WERI-Rb-1 (cell line): ENCODE results near the gene PROX2.

Experiments
- DNase-seq: peaks from one replicate; pipeline ENCODE4 v3.0.0-alpha.2; 2020
- H3K27ac ChIP-seq: fragments of 250-450 bp; sonication (Bioruptor Pico); 2 replicates; pipeline ENCODE4 v1.5.1; 2020; ENCODE audit warnings: mild to moderate bottlenecking, moderate library complexity
- H3K27me3 ChIP-seq: fragments of 250-450 bp; sonication (Bioruptor Pico); 2 replicates; pipeline ENCODE4 v1.5.1; 2021; ENCODE audit warnings: mild to moderate bottlenecking, low read depth, moderate library complexity; ENCODE audit not compliant: insufficient read depth, severe bottlenecking
- H3K36me3 ChIP-seq: fragments of 250-450 bp; sonication (Bioruptor Pico); 2 replicates; pipeline ENCODE4 v1.5.1; 2020; ENCODE audit warnings: mild to moderate bottlenecking, moderate library complexity
- H3K4me3 ChIP-seq: 2 replicates; pipeline ENCODE4 v1.5.1; 2011; ENCODE audit warnings: low read depth, mild to moderate bottlenecking, control low read depth, low read length
- H3K9me3 ChIP-seq: fragments of 250-450 bp; sonication (Bioruptor Pico); 2 replicates; pipeline ENCODE4 v1.5.1; 2021; ENCODE audit warnings: mild to moderate bottlenecking, moderate library complexity; ENCODE audit not compliant: severe bottlenecking
- CTCF ChIP-seq: IDR thresholded peaks from 2 replicates; pipeline ENCODE4 v1.5.1; 2011; ENCODE audit warnings: low read depth, mild to moderate bottlenecking, control low read depth, inconsistent platforms, low read length

The PROX2 gene

GRCh38 chr14:74866708-74867389 lies 9.1 kb downstream of the PROX2 start:
- TF ChIP-seq CTCF: no peak
- Histone ChIP-seq H3K9me3 (no peaks in the 10 kb centered on the region), H3K27me3 (no peaks in the 10 kb centered on the region), H3K27ac (no peak overlapping the region), H3K4me3 (no peak overlapping the region), H3K36me3 (no peaks in the 10 kb centered on the region)
- no peak for DNase-seq

GRCh38 chr14:74865156-74865555 lies 10.8 kb downstream of the PROX2 start:
- H3K9me3 ChIP-seq: no peaks in the 10 kb centered on the region
- no peak for TF ChIP-seq CTCF
- no peak overlapping the region for H3K27ac ChIP-seq
- H3K36me3 ChIP-seq: no peaks in the 10 kb centered on the region
- DNase-seq: no peak
- no peaks in the 10 kb centered on the region for H3K27me3 ChIP-seq
- H3K4me3 ChIP-seq: no peak overlapping the region

- Histone ChIP-seq H3K4me3 (no peak overlapping the region), H3K36me3 (no peaks in the 10 kb centered on the region), H3K27ac (no peak overlapping the region), H3K27me3 (no peaks in the 10 kb centered on the region), H3K9me3 (no peaks in the 10 kb centered on the region)
- no peak for TF ChIP-seq CTCF
- no peak for DNase-seq
These were observed 11.7 kb downstream of the PROX2 start for GRCh38 chr14:74864198-74864597.

- TF ChIP-seq CTCF: no peak
- Histone ChIP-seq H3K36me3 (no peaks in the 10 kb centered on the region), H3K4me3 (no peak overlapping the region), H3K9me3 (no peaks in the 10 kb centered on the region), H3K27me3 (no peaks in the 10 kb centered on the region), H3K27ac (no peak overlapping the region)
- DNase-seq: no peak
These were observed 12.7 kb downstream of the PROX2 start for GRCh38 chr14:74863274-74863673.

- no peaks in the 10 kb centered on the region for H3K27me3 ChIP-seq
- H3K27ac ChIP-seq: no peak overlapping the region
- H3K36me3 ChIP-seq: no peaks in the 10 kb centered on the region
- TF ChIP-seq CTCF: no peak
- H3K4me3 ChIP-seq: no peak overlapping the region
- H3K9me3 ChIP-seq: no peaks in the 10 kb centered on the region
- DNase-seq: no peak
These were observed 14.2 kb downstream of the PROX2 start for GRCh38 chr14:74861734-74862090.
